Stimulated activated CD4-positive, alpha-beta T cell treated with anti-CD3 and anti-CD28 coated beads, Interleukin-15, amount 100 ng/mL, for 1 hour (primary cell): ENCODE data around the gene FUBP3.
"Not testable (repeated sequence)": the region's sequence is repeated elsewhere in the genome, so short reads cannot be mapped to it uniquely, and the experiment has no call there.

ENCODE experiments used
- DNase-seq, 2 donors: peaks; one replicate each; pipeline ENCODE4 v3.0.0-alpha.2; 2020; ENCODE audit warnings: low read depth in 1 of 2, low spot score in 1 of 2

Gene FUBP3

GRCh38 chr9:130681769-130682420, 102.5 kb downstream of the FUBP3 start:
- DNase-seq: no peak

- peak; percentile 36 to 45 for DNase-seq
Observed at GRCh38 chr9:130682421-130683121, 103.2 kb downstream of the FUBP3 start.

- DNase-seq: no peak
Observed at GRCh38 chr9:130685104-130685503, 105.7 kb downstream of the FUBP3 start.

- DNase-seq: not testable (repeated sequence)
Observed at GRCh38 chr9:130685945-130686344, 106.6 kb downstream of the FUBP3 start.

GRCh38 chr9:130687615-130688014, 108.2 kb downstream of the FUBP3 start:
- DNase-seq: no peak
